CD4-positive, alpha-beta T cell (primary cell): ENCODE measurements around the gene RNF114. TPM values are rescaled to one million over a fixed set of nuclear protein-coding genes. Genes with fewer than 3 reads are reported as not detected.
A peak's percentile ranks its signal among the peaks of the same experiment; 100 is the strongest.

Experiments
- ATAC-seq: fragments of 200-7000 bp; cut with Tn5 transposase; one replicate; pipeline ENCODE4 v1.10.0; 2022; ENCODE audit warnings: mild to moderate bottlenecking; ENCODE audit not compliant: poor library complexity
- CTCF ChIA-PET: fragments of 350-600 bp; sonication (Branson Sonifier 250); formaldehyde crosslinking; loops from one replicate; lab custom pipeline; 2021; ENCODE audit warnings: antibody characterized with exemption, inconsistent platforms; lab: Charles Lee
- POLR2A ChIA-PET: fragments of 350-600 bp; sonication (Branson Sonifier 250); formaldehyde crosslinking; loops from one replicate; lab custom pipeline; 2021; ENCODE audit warnings: antibody characterized with exemption, inconsistent platforms; lab: Charles Lee
- DNase-seq, 14 experiments: peaks; one replicate each; pipeline ENCODE4 v3.0.0-alpha.2; 2013 to 2020; ENCODE audit warnings: mixed read lengths in 2 of 14
- H3K27ac ChIP-seq, 2 donors: one replicate each; pipeline versions ENCODE4 v1.5.1 to v1.7.0; 2013; ENCODE audit warnings: low read length in 2 of 2, low read depth in 1 of 2, mild to moderate bottlenecking in 1 of 2
- H3K27me3 ChIP-seq, 2 experiments: 1 replicate in 1 of 2; 2 replicates in 1 of 2; pipeline versions ENCODE4 v1.6.1 to v1.7.0; 2013; ENCODE audit warnings: low read length in 2 of 2, control low read depth in 1 of 2, mild to moderate bottlenecking in 1 of 2, moderate library complexity in 1 of 2; ENCODE audit not compliant: insufficient read depth in 2 of 2, control insufficient read depth in 1 of 2
- H3K36me3 ChIP-seq: one replicate; pipeline ENCODE4 v1.6.1; 2013; ENCODE audit warnings: low read length, control low read depth; ENCODE audit not compliant: insufficient read depth
- H3K4me1 ChIP-seq: one replicate; pipeline ENCODE4 v1.6.1; 2013; ENCODE audit warnings: low read length, control low read depth; ENCODE audit not compliant: insufficient read depth
- H3K4me3 ChIP-seq: one replicate; pipeline ENCODE4 v1.5.1; 2013; ENCODE audit warnings: mild to moderate bottlenecking, low read length, moderate library complexity
- H3K9me3 ChIP-seq, 2 experiments: 1 replicate in 1 of 2; 2 replicates in 1 of 2; pipeline versions ENCODE4 v1.6.1 to v1.7.0; 2013; ENCODE audit warnings: low read length in 2 of 2, mild to moderate bottlenecking in 2 of 2, control low read depth in 1 of 2, moderate library complexity in 1 of 2; ENCODE audit not compliant: control insufficient read depth in 1 of 2, insufficient read depth in 1 of 2
- H3K27ac Mint-ChIP-seq: one replicate; pipeline ENCODE4 v1.8.0; 2020; ENCODE audit warnings: mixed read lengths
- H3K27me3 Mint-ChIP-seq: one replicate; pipeline ENCODE4 v1.8.0; 2021; ENCODE audit warnings: mixed read lengths
- H3K36me3 Mint-ChIP-seq: one replicate; pipeline ENCODE4 v1.8.0; 2021; ENCODE audit warnings: low read depth, mixed read lengths
- H3K4me1 Mint-ChIP-seq: one replicate; pipeline ENCODE4 v1.8.0; 2021; ENCODE audit warnings: low read depth, mixed read lengths
- H3K4me3 Mint-ChIP-seq: one replicate; pipeline ENCODE4 v1.8.0; 2020; ENCODE audit warnings: mild to moderate bottlenecking, mixed read lengths
- H3K9me3 Mint-ChIP-seq: one replicate; pipeline ENCODE4 v1.8.0; 2020; ENCODE audit warnings: mixed read lengths
- CTCF ChIP-seq: fragments of 200-600 bp; IDR thresholded peaks from one replicate; pipeline ENCODE4 v1.8.0; 2022; ENCODE audit warnings: antibody characterized with exemption, mild to moderate bottlenecking
- intact Hi-C, 2 experiments: fragments of 100-400 bp; cut with DNase I in 1 of 2; cut with micrococcal nuclease in 1 of 2; formaldehyde crosslinking; loops; one replicate each; pipeline versions ENCODE4 v1.15.1 to v1.9.0; 2023 to 2025; cut with DNase I, micrococcal nuclease
- total RNA-seq, 174 experiments: library from RNA in 2 of 174; stranded (reverse) in 2 of 174; gene quantifications; one replicate each; pipeline ENCODE4 v1.2.3 and lab custom pipeline; 2021 to 2026

RNF114 gene
- total RNA-seq, 2 experiments from 2014 or later, result 129 to 132 TPM

- Histone ChIP-seq H3K27ac (peak overlapping the region; percentile 99 to 100), H3K4me1 (peaks cover 33% of the 10 kb centered on the region), H3K4me3 (peak overlapping the region; percentile 93), H3K36me3 (peaks cover 6% of the 10 kb centered on the region), H3K27me3 (no peaks in the 10 kb centered on the region), H3K9me3 (no peaks in the 10 kb centered on the region)
- peaks cover 25% of the 10 kb centered on the region for H3K36me3 Mint-ChIP-seq
- H3K9me3 Mint-ChIP-seq, result no peaks in the 10 kb centered on the region
- DNase-seq (peak in 3 of 14 experiments; percentile 9 to 59 (median 23)), ATAC-seq (peak; percentile 30)
- ChIA-PET POLR2A (interaction anchor here (0.8 to 1.3 kb wide), 4 partner anchors 20 to 24 kb away, joined by 3 to 6 read pairs (median 4); partner anchors contain the start of gene RNF114), CTCF (interaction anchor here (0.6 to 1.4 kb wide), 3 partner anchors 34 to 164 kb away, joined by 3 read pairs; no protein-coding TSS in a partner anchor)
- intact Hi-C loops, result loop anchor here (1.0 to 10.0 kb wide), 4 partner anchors 14 to 102 kb away; partner anchors contain the start of genes SLC9A8 (in 2 of the 2) and RNF114 (in 1 of the 2)
- peaks cover 43% of the 10 kb centered on the region for H3K4me1 Mint-ChIP-seq
- peak overlapping the region; percentile 99 for H3K27ac Mint-ChIP-seq
- H3K27me3 Mint-ChIP-seq, result no peaks in the 10 kb centered on the region
- TF ChIP-seq CTCF, result no peak
- peak overlapping the region; percentile 98 for H3K4me3 Mint-ChIP-seq
Observed at GRCh38 chr20:49914310-49915117, 21.7 kb upstream of the RNF114 start.

- DNase-seq, result no peak
Observed at GRCh38 chr20:49915118-49915379, 21.1 kb upstream of the RNF114 start.

More at GRCh38 chr20:49915118-49915379, 21.1 kb upstream of the RNF114 start:
- no peaks in the 10 kb centered on the region for H3K27me3 Mint-ChIP-seq
- intact Hi-C loops, result loop anchor here (1.0 to 10.0 kb wide), 4 partner anchors 14 to 102 kb away; partner anchors contain the start of genes SLC9A8 (in 2 of the 2) and RNF114 (in 1 of the 2)
- peak; percentile 64 for ATAC-seq
- Histone ChIP-seq H3K27ac (peak overlapping the region; percentile 99 to 100), H3K36me3 (peaks cover 3% of the 10 kb centered on the region), H3K27me3 (no peaks in the 10 kb centered on the region), H3K4me3 (peak overlapping the region; percentile 93), H3K4me1 (peaks cover 33% of the 10 kb centered on the region), H3K9me3 (no peaks in the 10 kb centered on the region)
- peaks cover 20% of the 10 kb centered on the region for H3K36me3 Mint-ChIP-seq
- peaks cover 39% of the 10 kb centered on the region for H3K4me1 Mint-ChIP-seq
- CTCF ChIA-PET, result interaction anchor here (0.6 to 1.4 kb wide), 2 partner anchors 156 to 165 kb away, joined by 3 read pairs; no protein-coding TSS in a partner anchor
- TF ChIP-seq CTCF, result no peak
- H3K27ac Mint-ChIP-seq, result peak overlapping the region; percentile 99
- H3K9me3 Mint-ChIP-seq, result no peaks in the 10 kb centered on the region
- H3K4me3 Mint-ChIP-seq, result peak overlapping the region; percentile 98
- POLR2A ChIA-PET, result interaction anchor here (0.8 to 2.0 kb wide), 4 partner anchors 21 to 201 kb away, joined by 3 to 33 read pairs (median 4); partner anchors contain the start of gene RNF114
